ENCODE results near the gene ARID1A. TPM values are rescaled to one million over a fixed set of nuclear protein-coding genes. Genes with fewer than 3 reads are reported as not detected.
A peak's percentile ranks its signal among the peaks of the same experiment; 100 is the strongest.

ARID1A gene
- total RNA-seq, 2 experiments from 2014 or later: 88.9 to 90.0 TPM

DNA sequence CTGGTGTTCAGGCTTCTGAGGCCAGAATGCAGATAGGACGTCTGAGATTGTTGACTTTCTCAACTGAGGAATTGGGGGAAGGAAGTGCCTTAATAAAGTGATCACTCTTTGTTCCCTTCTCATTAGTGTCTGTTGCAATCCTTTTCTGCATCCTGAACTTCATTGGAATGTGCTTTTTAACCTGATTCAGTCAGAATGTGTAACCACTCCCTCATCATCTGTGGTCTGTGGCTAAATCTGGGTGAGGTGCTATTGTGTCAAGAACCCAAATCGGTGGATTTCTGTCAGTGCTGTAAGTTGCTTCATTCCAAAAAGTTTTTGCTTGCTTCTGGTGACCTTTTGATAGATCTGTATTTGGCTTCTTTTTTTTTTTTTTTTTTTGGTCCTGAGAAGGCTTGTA lies 38.2 kb downstream of the ARID1A start:
- ChIA-PET POLR2A (interaction anchor here (2.1 to 3.7 kb wide), 2 partner anchors 31 to 37 kb away, joined by 9 to 22 read pairs; partner anchors contain the start of gene ARID1A), CTCF (interaction anchor here (1.1 kb wide), 1 partner anchor 131 kb away, joined by 3 read pairs; no protein-coding TSS in a partner anchor)
- H3K9me3 Mint-ChIP-seq: no peaks in the 10 kb centered on the region
- no peaks in the 10 kb centered on the region for H3K27me3 Mint-ChIP-seq
- H3K4me1 Mint-ChIP-seq: peaks cover 53% of the 10 kb centered on the region
- H3K27ac Mint-ChIP-seq: peak overlapping the region; percentile 50
- H3K36me3 Mint-ChIP-seq (ENCODE audit: low read depth): peaks cover 70% of the 10 kb centered on the region
- peak; percentile 52 for DNase-seq
- no peak overlapping the region for H3K4me3 Mint-ChIP-seq

DNA sequence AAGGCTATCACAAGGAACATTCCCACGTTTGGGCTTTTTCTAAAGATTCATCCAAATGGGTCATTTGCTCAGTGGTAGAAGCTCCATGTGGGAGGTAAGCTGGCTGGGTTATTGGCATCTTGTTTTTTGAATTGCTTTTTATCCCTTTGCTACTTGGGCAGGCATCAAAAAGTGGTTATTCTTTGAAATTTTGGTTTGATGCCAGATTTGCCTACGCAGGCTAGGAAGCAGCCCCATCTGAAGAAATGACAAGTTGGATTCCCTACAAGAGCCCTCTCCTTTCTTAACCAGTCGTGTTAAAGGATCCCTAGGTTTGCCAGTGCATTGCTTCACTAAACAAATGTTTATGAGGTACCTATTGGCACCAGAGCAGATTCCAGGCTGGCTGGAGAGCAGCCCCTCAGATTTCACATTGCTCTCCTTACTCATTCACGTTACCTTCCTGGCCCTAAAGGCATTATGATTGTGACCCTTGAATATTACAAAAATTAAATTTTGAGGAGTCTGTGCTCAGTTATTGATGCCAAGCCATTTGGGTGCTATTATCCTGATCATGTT lies 38.8 kb downstream of the ARID1A start:
- H3K4me3 Mint-ChIP-seq: no peak overlapping the region
- peak overlapping the region; percentile 50 for H3K27ac Mint-ChIP-seq

DNA sequence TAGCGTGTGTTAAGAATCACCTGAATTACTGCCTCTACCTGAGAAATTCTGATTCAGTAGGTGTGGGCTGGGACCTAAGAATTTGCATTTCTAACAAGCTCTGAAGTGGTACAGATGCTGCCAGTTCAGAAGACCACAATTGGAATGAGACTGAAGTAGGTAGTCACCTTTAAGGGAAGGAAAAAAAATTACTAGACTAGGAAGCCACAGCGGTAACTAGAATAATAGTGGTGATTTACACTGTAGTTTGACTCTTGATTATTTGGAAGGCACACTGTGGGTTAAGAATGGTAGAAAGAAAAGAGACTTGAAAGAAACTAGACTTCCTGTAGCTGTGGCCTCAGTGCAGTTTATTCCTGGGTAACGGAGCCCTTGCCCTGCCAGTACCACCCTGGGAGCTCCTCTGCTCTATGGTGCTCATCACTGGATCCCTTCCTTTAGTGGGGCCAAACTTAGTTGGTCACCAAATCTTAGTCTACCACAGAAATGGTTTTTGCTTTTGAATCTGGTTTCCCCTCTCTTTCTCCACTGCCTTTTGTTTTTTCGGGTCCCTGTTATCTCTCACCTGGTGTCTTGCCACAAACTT lies 43.6 kb downstream of the ARID1A start:
- Mint-ChIP-seq H3K4me1 (peaks cover 69% of the 10 kb centered on the region), H3K27me3 (no peaks in the 10 kb centered on the region), H3K9me3 (no peaks in the 10 kb centered on the region), H3K4me3 (no peak overlapping the region), H3K36me3 (ENCODE audit: low read depth) (peaks cover 61% of the 10 kb centered on the region), H3K27ac (peak overlapping the region; percentile 77)
- CTCF ChIA-PET: interaction anchor here (0.9 to 2.5 kb wide), 2 partner anchors 11 to 49 kb away, joined by 3 to 10 read pairs; partner anchors contain the start of gene PIGV
- POLR2A ChIA-PET: interaction anchor here (1.3 to 14.6 kb wide), 5 partner anchors 15 to 48 kb away, joined by 4 to 204 read pairs (median 6); partner anchors contain the start of genes ARID1A and PIGV
- DNase-seq: no peak

More for the DNA sequence above, 38.8 kb downstream of the ARID1A start:
- ChIA-PET POLR2A (interaction anchor here (3.7 kb wide), 1 partner anchor 37 kb away, joined by 22 read pairs; the partner anchor contains the start of gene ARID1A), CTCF (interaction anchor here (0.6 kb wide), 1 partner anchor 53 kb away, joined by 3 read pairs; no protein-coding TSS in a partner anchor)
- H3K36me3 Mint-ChIP-seq (ENCODE audit: low read depth): peaks cover 71% of the 10 kb centered on the region
- no peak for DNase-seq
- peaks cover 57% of the 10 kb centered on the region for H3K4me1 Mint-ChIP-seq
- no peaks in the 10 kb centered on the region for H3K9me3 Mint-ChIP-seq
- H3K27me3 Mint-ChIP-seq: no peaks in the 10 kb centered on the region

DNA sequence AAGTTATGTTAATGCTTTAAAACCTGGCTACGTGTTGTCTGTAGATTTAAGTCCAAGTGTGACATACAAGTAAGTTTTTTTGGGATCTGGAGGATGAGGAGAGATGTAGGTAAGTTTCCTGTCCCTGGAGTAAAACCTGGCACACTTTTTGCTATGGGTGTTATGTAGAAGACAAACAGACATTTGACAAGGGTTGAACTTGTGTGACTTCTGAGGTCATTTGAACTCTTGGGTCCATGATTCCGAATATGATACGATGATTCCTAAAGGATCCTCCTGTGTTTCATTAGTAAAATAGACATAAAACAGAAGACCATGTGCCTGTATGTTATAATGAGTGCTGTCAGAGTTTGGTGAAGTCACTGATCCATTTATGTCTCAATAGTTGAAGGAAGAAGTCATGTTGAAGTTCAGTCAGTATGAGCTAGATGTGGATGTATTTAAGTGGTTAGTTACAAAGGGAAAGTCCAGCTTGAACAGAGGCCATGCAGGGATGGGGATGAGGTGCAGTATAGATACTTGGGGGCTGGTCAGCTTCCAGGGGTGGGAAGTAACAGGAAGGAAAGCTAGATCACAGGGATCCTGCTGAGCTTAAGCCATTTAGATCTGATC lies 44.3 kb downstream of the ARID1A start:
- H3K27ac Mint-ChIP-seq: peak overlapping the region; percentile 77
- CTCF ChIA-PET: interaction anchor here (2.5 kb wide), 1 partner anchor 48 kb away, joined by 10 read pairs; the partner anchor contains the start of gene PIGV

DNA sequence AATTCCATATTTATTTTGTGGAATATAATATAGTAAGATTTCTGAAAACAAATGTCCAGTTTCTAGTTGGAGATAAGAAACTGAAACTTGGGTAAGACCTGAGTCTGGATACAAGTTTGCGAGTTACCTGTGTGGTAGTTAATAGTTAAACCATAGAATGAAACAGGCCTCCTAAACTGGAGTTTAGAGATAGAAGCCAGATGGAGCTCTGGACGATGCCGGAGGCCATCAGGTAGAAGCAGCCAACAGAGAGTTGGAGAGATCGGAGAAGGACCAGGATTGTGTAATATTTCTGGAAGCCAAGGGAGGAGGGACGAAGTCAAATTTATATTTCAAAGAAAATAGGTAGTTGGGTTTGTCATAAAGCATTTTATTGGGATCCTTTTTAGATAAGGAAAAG lies 45.1 kb downstream of the ARID1A start:
- peaks cover 65% of the 10 kb centered on the region for H3K36me3 Mint-ChIP-seq (ENCODE audit: low read depth)

More for the DNA sequence above, 44.3 kb downstream of the ARID1A start:
- Mint-ChIP-seq H3K4me1 (peaks cover 72% of the 10 kb centered on the region), H3K9me3 (no peaks in the 10 kb centered on the region), H3K36me3 (ENCODE audit: low read depth) (peaks cover 64% of the 10 kb centered on the region), H3K27me3 (no peaks in the 10 kb centered on the region), H3K4me3 (no peak overlapping the region)
- POLR2A ChIA-PET: interaction anchor here (1.3 to 14.6 kb wide), 5 partner anchors 16 to 48 kb away, joined by 4 to 204 read pairs (median 6); partner anchors contain the start of genes ARID1A and PIGV
- no peak for DNase-seq

DNA sequence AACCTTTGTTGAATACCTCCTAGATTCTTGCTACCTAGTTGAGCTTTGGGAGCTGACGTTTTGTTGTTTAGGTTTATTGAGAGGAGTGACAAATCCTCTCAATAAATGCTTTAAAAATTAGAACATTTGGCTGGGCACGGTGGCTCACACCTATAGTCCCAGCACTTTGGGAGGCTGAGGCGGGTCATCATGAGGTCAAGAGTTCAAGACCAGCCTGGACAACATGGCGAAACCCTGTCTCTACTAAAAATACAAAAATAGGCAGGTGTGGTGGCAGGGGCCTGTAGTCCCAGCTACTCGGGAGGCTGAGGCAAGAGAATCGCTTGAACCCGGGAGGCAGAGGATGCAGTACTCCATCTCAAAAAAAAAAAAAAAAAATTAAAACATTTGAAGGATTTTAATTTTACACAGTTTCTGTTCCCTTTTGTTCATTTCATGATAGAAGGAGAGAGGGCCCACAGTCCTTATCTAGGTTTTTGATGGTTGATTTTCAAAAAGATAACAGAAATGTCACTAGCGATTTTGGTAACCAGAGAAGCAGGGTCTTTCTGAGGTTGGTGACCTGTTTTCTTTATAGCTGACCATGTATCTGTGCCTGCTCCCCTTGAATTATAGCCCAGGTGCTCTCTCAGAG lies 47.7 kb downstream of the ARID1A start:
- H3K4me1 Mint-ChIP-seq: peaks cover 79% of the 10 kb centered on the region
- H3K27me3 Mint-ChIP-seq: no peaks in the 10 kb centered on the region
- peak overlapping the region; percentile 91 for H3K27ac Mint-ChIP-seq
- DNase-seq: no peak
- ChIA-PET CTCF (interaction anchor here (0.6 to 3.5 kb wide), 7 partner anchors 41 to 205 kb away, joined by 3 to 35 read pairs (median 5); partner anchors contain the start of gene PIGV), POLR2A (interaction anchor here (0.8 to 14.6 kb wide), 12 partner anchors 12 to 243 kb away, joined by 3 to 204 read pairs (median 9); partner anchors contain the start of genes ARID1A and PIGV)
- peak overlapping the region; percentile 51 for H3K4me3 Mint-ChIP-seq
- no peaks in the 10 kb centered on the region for H3K9me3 Mint-ChIP-seq
- peaks cover 80% of the 10 kb centered on the region for H3K36me3 Mint-ChIP-seq (ENCODE audit: low read depth)

More for the DNA sequence above, 45.1 kb downstream of the ARID1A start:
- H3K27ac Mint-ChIP-seq: peak overlapping the region; percentile 29
- no peaks in the 10 kb centered on the region for H3K9me3 Mint-ChIP-seq
- no peak for DNase-seq
- no peaks in the 10 kb centered on the region for H3K27me3 Mint-ChIP-seq
- H3K4me1 Mint-ChIP-seq: peaks cover 70% of the 10 kb centered on the region
- ChIA-PET CTCF (interaction anchor here (2.5 kb wide), 1 partner anchor 47 kb away, joined by 10 read pairs; the partner anchor contains the start of gene PIGV), POLR2A (interaction anchor here (2.0 to 14.6 kb wide), 4 partner anchors 11 to 49 kb away, joined by 7 to 204 read pairs (median 46); partner anchors contain the start of gene ARID1A)
- H3K4me3 Mint-ChIP-seq: no peak overlapping the region

DNA sequence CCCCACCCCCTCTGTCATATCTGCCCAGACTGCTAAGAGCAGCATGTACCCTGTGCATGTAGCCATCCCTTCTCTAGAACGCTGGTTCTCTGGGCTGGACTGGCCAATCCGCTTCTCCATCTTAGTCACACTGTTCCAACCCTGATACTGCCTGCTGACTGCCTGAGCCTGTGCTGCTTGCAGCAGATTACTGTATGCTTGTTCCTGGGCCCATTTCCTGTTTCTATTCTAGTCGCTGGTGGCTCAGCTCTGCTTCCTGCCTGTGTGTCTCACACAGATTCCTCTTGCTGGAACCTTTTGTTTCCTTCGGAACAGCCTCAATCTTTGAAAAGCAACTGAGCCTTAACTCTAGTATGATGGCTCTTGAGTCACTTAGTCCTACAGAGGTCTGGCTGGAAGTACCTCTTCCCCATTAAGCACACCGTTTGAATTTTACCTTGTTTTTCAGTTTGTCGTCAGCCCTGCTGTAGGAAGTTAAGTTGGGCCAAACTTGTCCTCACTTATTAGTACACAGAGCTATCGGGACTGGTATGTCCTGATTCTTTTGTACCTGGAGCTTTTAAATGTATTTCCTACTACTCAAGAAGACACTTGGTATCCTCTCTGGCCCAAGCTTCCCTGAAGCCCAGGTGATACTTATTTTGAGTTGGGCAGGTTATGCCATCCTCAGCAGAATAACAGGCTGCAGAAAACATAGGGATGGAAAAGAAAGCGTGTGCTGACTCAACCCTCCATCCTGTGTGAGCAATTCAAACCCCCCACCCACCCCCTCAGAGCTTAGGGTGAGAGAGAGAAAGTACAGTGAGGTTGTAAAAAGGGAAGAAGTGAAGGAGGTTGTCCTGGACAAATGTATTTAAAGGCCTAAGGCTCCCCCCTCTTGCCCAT lies 48.5 kb downstream of the ARID1A start:
- Mint-ChIP-seq H3K4me1 (peaks cover 77% of the 10 kb centered on the region), H3K9me3 (no peaks in the 10 kb centered on the region), H3K4me3 (peak overlapping the region; percentile 51), H3K36me3 (ENCODE audit: low read depth) (peaks cover 82% of the 10 kb centered on the region), H3K27me3 (no peaks in the 10 kb centered on the region), H3K27ac (peak overlapping the region; percentile 91)
- CTCF ChIA-PET: interaction anchor here (0.6 to 3.5 kb wide), 13 partner anchors 10 to 1202 kb away, joined by 3 to 35 read pairs (median 5); partner anchors contain the start of gene PIGV
- POLR2A ChIA-PET: interaction anchor here (0.8 to 14.6 kb wide), 16 partner anchors 13 to 244 kb away, joined by 3 to 204 read pairs (median 8); partner anchors contain the start of genes ARID1A, GPATCH3, GPN2 and PIGV
- peak; percentile 90 for DNase-seq

DNA sequence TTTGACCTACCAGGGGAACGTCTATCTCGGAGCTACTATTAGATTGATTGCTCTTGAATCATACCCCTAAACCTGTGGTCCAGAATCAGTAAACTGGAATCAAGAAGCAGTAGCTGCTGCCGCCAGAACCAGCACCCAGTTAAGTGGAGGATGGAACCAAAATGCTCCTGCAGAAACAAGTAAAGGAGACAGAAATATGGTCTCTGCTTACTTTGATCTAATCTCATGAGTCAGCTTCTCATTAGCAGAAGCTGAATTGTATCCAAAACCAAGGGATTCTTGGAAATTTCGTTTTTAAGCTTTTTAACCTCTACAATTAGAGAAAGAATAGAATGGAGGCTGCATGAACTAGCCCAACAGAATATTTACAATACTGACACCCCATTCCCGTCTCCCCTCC lies 49.4 kb downstream of the ARID1A start:
- no peak for DNase-seq
- Mint-ChIP-seq H3K4me3 (peak overlapping the region; percentile 51), H3K4me1 (peaks cover 72% of the 10 kb centered on the region), H3K27ac (peak overlapping the region; percentile 91), H3K9me3 (no peaks in the 10 kb centered on the region), H3K27me3 (no peaks in the 10 kb centered on the region), H3K36me3 (ENCODE audit: low read depth) (peaks cover 83% of the 10 kb centered on the region)
- ChIA-PET CTCF (interaction anchor here (0.5 to 3.5 kb wide), 7 partner anchors 9 to 1201 kb away, joined by 3 to 35 read pairs (median 5); partner anchors contain the start of gene PIGV), POLR2A (interaction anchor here (0.8 to 14.6 kb wide), 13 partner anchors 9 to 155 kb away, joined by 3 to 204 read pairs (median 7); partner anchors contain the start of genes ARID1A, GPATCH3, GPN2 and PIGV)

DNA sequence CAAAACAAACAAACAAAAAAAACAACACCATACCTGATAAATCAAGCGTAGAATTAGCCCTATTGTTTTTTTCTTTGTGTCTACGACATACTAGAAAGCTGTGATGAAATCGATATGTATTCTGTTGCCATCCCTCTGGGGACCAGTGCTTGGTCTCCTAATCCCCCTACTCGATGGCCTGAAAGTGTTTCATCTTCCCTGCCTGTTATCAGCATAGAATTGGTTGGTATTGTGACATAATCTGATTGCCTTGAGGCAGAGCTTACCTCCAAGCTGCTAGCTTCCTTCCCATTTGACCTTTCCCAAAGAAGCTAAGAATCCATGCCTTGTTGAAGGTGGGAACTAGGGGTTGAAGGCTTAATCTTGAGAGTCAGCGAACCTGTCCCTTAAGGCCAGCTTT lies 51.2 kb downstream of the ARID1A start:
- CTCF ChIA-PET: interaction anchor here (0.7 kb wide), 1 partner anchor 145 kb away, joined by 3 read pairs; no protein-coding TSS in a partner anchor
- H3K4me3 Mint-ChIP-seq: no peak overlapping the region
- H3K36me3 Mint-ChIP-seq (ENCODE audit: low read depth): peaks cover 81% of the 10 kb centered on the region
- H3K27me3 Mint-ChIP-seq: no peaks in the 10 kb centered on the region
- peaks cover 65% of the 10 kb centered on the region for H3K4me1 Mint-ChIP-seq
- no peaks in the 10 kb centered on the region for H3K9me3 Mint-ChIP-seq
- no peak for DNase-seq
- H3K27ac Mint-ChIP-seq: peak overlapping the region; percentile 11
- POLR2A ChIA-PET: interaction anchor here (0.9 to 14.6 kb wide), 6 partner anchors 25 to 276 kb away, joined by 3 to 204 read pairs (median 3); partner anchors contain the start of genes ARID1A and PIGV

DNA sequence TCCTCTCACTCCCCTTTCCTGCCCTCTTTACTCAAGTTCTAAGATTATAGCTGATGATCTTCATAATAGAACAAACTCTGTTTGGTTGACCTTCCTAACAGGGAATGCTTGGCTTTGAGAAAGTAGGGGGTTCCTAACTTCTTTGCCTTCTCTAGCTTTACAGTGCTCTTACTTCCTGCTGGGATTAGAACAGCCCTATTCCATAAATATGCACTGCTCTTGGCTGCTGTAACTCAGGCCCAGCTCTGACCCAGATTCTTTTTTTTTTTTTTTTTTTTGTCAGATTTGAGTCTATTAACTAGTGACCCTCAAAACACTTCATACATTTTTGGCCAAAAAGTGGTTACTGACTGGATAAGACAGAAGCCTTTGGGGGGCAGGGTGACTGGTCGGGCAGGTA lies 52.5 kb downstream of the ARID1A start:
- H3K27me3 Mint-ChIP-seq: no peaks in the 10 kb centered on the region
- POLR2A ChIA-PET: interaction anchor here (7.4 to 14.6 kb wide), 2 partner anchors 41 to 48 kb away, joined by 61 to 204 read pairs; partner anchors contain the start of genes ARID1A and PIGV
- H3K27ac Mint-ChIP-seq: peak overlapping the region; percentile 4
- CTCF ChIA-PET: interaction anchor here (1.7 kb wide), 1 partner anchor 19 kb away, joined by 4 read pairs; no protein-coding TSS in a partner anchor
- DNase-seq: no peak
- no peaks in the 10 kb centered on the region for H3K9me3 Mint-ChIP-seq
- peaks cover 83% of the 10 kb centered on the region for H3K36me3 Mint-ChIP-seq (ENCODE audit: low read depth)
- peaks cover 59% of the 10 kb centered on the region for H3K4me1 Mint-ChIP-seq
- H3K4me3 Mint-ChIP-seq: no peak overlapping the region

DNA sequence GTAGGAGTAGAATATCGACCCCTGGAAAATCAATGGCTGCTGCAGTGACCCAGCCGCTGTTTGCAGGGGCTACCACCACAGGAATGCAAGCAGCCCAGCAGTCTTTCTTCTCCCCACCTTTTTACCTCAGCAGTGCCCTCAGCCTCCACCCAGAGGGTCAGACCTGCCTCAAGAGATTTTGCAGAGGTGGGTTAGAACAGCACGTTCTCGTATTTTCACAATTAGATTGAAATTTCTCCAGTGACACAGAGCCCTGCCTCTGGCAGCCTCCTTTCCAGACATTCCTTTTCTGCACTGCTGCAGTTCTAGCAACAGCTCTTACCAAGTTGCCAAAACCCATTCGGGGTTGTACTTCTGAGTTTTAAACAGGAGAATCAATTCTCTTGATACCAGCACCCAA lies 53.6 kb downstream of the ARID1A start:
- no peaks in the 10 kb centered on the region for H3K27me3 Mint-ChIP-seq
- H3K9me3 Mint-ChIP-seq: no peaks in the 10 kb centered on the region
- H3K4me3 Mint-ChIP-seq: no peak overlapping the region
- peaks cover 50% of the 10 kb centered on the region for H3K4me1 Mint-ChIP-seq
- no peak for DNase-seq
- ChIA-PET POLR2A (interaction anchor here (14.6 kb wide), 1 partner anchor 49 kb away, joined by 204 read pairs; the partner anchor contains the start of gene ARID1A), CTCF (interaction anchor here (1.7 kb wide), 1 partner anchor 21 kb away, joined by 4 read pairs; no protein-coding TSS in a partner anchor)
- peaks cover 84% of the 10 kb centered on the region for H3K36me3 Mint-ChIP-seq (ENCODE audit: low read depth)
- no peak overlapping the region for H3K27ac Mint-ChIP-seq
